ENCODE results near the gene STMP1. TPM values are rescaled to one million over a fixed set of nuclear protein-coding genes. Genes with fewer than 3 reads are reported as not detected.
"Not testable (repeated sequence)": the region's sequence is repeated elsewhere in the genome, so short reads cannot be mapped to it uniquely, and the experiment has no call there.

Gene STMP1
- total RNA-seq, 1 donor from 2014 or later = 26.2 TPM

GRCh38 chr7:135664046-135664589 lies 1.8 kb downstream of the STMP1 start:
- DNase-seq (no peak), ATAC-seq (ENCODE audit: low read depth) (no peak)
- H3K27ac Mint-ChIP-seq = no peak overlapping the region
- no peaks in the 10 kb centered on the region for H3K9me3 Mint-ChIP-seq
- no peak for TF ChIP-seq CTCF (IDR thresholded peaks at IDR 0.05)
- intact Hi-C loops (cut with micrococcal nuclease) = loop anchor here (5.0 to 10.0 kb wide), 2 partner anchors 489 to 677 kb away; partner anchors contain the start of genes AGBL3 and CYREN
- H3K36me3 Mint-ChIP-seq (ENCODE audit: low read depth) = peaks cover 15% of the 10 kb centered on the region
- ChIA-PET CTCF (interaction anchor here (0.6 kb wide), 1 partner anchor 9 kb away, joined by 5 read pairs; no protein-coding TSS in a partner anchor), POLR2A (interaction anchor here (0.7 to 0.9 kb wide), 2 partner anchors 9 to 12 kb away, joined by 3 read pairs; no protein-coding TSS in a partner anchor)
- H3K4me1 Mint-ChIP-seq = peaks cover 43% of the 10 kb centered on the region
- peak overlapping the region; percentile 61 for H3K4me3 Mint-ChIP-seq
- H3K27me3 Mint-ChIP-seq = no peaks in the 10 kb centered on the region

GRCh38 chr7:135665042-135665441 lies 2.7 kb downstream of the STMP1 start:
- Mint-ChIP-seq H3K27me3 (no peaks in the 10 kb centered on the region), H3K27ac (no peak overlapping the region), H3K36me3 (ENCODE audit: low read depth) (peaks cover 19% of the 10 kb centered on the region), H3K4me1 (peaks cover 43% of the 10 kb centered on the region), H3K4me3 (no peak overlapping the region), H3K9me3 (no peaks in the 10 kb centered on the region)
- ChIA-PET POLR2A (no interaction called here), CTCF (no interaction called here)
- no peak for ATAC-seq (ENCODE audit: low read depth)
- no peak for DNase-seq
- no peak for TF ChIP-seq CTCF (IDR thresholded peaks at IDR 0.05)
- intact Hi-C loops (cut with micrococcal nuclease) = loop anchor here (10.0 kb wide), 1 partner anchor 490 kb away; the partner anchor contains the start of gene CYREN

- intact Hi-C loops (cut with micrococcal nuclease) = loop anchor here (10.0 kb wide), 1 partner anchor 491 kb away; the partner anchor contains the start of gene CYREN
- no peak for DNase-seq
- Mint-ChIP-seq H3K27me3 (no peaks in the 10 kb centered on the region), H3K36me3 (ENCODE audit: low read depth) (peaks cover 19% of the 10 kb centered on the region), H3K9me3 (no peaks in the 10 kb centered on the region), H3K4me1 (peaks cover 43% of the 10 kb centered on the region), H3K27ac (no peak overlapping the region), H3K4me3 (no peak overlapping the region)
- ATAC-seq (ENCODE audit: low read depth) = no peak
- POLR2A ChIA-PET = no interaction called here
- no peak for TF ChIP-seq CTCF (IDR thresholded peaks at IDR 0.05)
- CTCF ChIA-PET = interaction anchor here (1.0 to 1.5 kb wide), 3 partner anchors 10 to 392 kb away, joined by 3 to 4 read pairs (median 3); no protein-coding TSS in a partner anchor
These were observed 3.8 kb downstream of the STMP1 start for GRCh38 chr7:135666156-135666555.

- Mint-ChIP-seq H3K4me3 (no peak overlapping the region), H3K4me1 (peaks cover 43% of the 10 kb centered on the region), H3K27ac (no peak overlapping the region), H3K9me3 (no peaks in the 10 kb centered on the region), H3K36me3 (ENCODE audit: low read depth) (peaks cover 21% of the 10 kb centered on the region), H3K27me3 (no peaks in the 10 kb centered on the region)
- no peak for DNase-seq
- intact Hi-C loops (cut with micrococcal nuclease) = loop anchor here (10.0 kb wide), 1 partner anchor 492 kb away; the partner anchor contains the start of gene CYREN
- CTCF ChIA-PET = interaction anchor here (1.0 to 1.5 kb wide), 3 partner anchors 9 to 392 kb away, joined by 3 to 4 read pairs (median 3); no protein-coding TSS in a partner anchor
- TF ChIP-seq CTCF (IDR thresholded peaks at IDR 0.05) = no peak
- POLR2A ChIA-PET = no interaction called here
- no peak for ATAC-seq (ENCODE audit: low read depth)
These were observed 4.5 kb downstream of the STMP1 start for GRCh38 chr7:135666846-135667245.

- intact Hi-C loops (cut with micrococcal nuclease) = loop anchor here (10.0 kb wide), 1 partner anchor 493 kb away; the partner anchor contains the start of gene CYREN
- H3K27me3 Mint-ChIP-seq; POLR2A ChIA-PET; H3K27ac Mint-ChIP-seq; H3K9me3 Mint-ChIP-seq; ATAC-seq (ENCODE audit: low read depth); DNase-seq; H3K4me3 Mint-ChIP-seq: not testable (repeated sequence)
- CTCF ChIA-PET = interaction anchor here (1.3 to 1.5 kb wide), 2 partner anchors 8 to 22 kb away, joined by 3 to 4 read pairs; no protein-coding TSS in a partner anchor
- H3K4me1 Mint-ChIP-seq = peaks cover 43% of the 10 kb centered on the region
- H3K36me3 Mint-ChIP-seq (ENCODE audit: low read depth) = peaks cover 20% of the 10 kb centered on the region
These were observed 5.3 kb downstream of the STMP1 start for GRCh38 chr7:135667626-135668025.

- CTCF ChIA-PET; H3K4me3 Mint-ChIP-seq; DNase-seq; H3K27me3 Mint-ChIP-seq; H3K9me3 Mint-ChIP-seq; POLR2A ChIA-PET; H3K27ac Mint-ChIP-seq; ATAC-seq (ENCODE audit: low read depth): not testable (repeated sequence)
- H3K36me3 Mint-ChIP-seq (ENCODE audit: low read depth) = peaks cover 28% of the 10 kb centered on the region
- H3K4me1 Mint-ChIP-seq = peaks cover 38% of the 10 kb centered on the region
- intact Hi-C loops (cut with micrococcal nuclease) = loop anchor here (10.0 kb wide), 1 partner anchor 494 kb away; the partner anchor contains the start of gene CYREN
These were observed 6.6 kb downstream of the STMP1 start for GRCh38 chr7:135668852-135669395.

All from activated B cell treated with CpG ODN at 0.5 μM for 24 hours (primary cell).